ENCODE results near the gene MBTPS1. TPM values are rescaled to one million over a fixed set of nuclear protein-coding genes. Genes with fewer than 3 reads are reported as not detected.
"Not testable (repeated sequence)": the region's sequence is repeated elsewhere in the genome, so short reads cannot be mapped to it uniquely, and the experiment has no call there.

Gene MBTPS1
- total RNA-seq, 2 experiments from 2014 or later = 29.6 to 30.2 TPM

DNA sequence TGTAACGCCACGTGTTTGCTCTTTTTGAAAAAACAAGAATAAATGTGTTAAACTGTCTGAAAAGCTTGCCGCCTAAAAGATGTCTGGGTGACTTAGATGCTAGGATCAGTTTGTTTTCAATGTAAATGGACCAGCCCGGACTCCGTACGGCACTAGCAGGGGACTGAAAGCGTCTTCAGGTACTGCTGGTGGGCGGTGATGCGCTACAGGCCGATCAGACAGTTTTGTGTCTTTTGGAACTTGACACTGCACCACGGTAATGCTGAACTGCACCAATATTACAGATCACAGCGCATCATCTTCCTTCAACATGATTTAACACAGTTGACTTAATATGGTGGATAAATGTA is 727 bp upstream of the MBTPS1 start:
- DNase-seq = no peak
- peak overlapping the region; percentile 94 for H3K27ac Mint-ChIP-seq
- peak overlapping the region; percentile 92 for H3K4me3 Mint-ChIP-seq
- H3K36me3 Mint-ChIP-seq = peaks cover 2% of the 10 kb centered on the region
- no peaks in the 10 kb centered on the region for H3K27me3 Mint-ChIP-seq
- H3K4me1 Mint-ChIP-seq = peaks cover 8% of the 10 kb centered on the region
- H3K9me3 Mint-ChIP-seq = no peaks in the 10 kb centered on the region

DNA sequence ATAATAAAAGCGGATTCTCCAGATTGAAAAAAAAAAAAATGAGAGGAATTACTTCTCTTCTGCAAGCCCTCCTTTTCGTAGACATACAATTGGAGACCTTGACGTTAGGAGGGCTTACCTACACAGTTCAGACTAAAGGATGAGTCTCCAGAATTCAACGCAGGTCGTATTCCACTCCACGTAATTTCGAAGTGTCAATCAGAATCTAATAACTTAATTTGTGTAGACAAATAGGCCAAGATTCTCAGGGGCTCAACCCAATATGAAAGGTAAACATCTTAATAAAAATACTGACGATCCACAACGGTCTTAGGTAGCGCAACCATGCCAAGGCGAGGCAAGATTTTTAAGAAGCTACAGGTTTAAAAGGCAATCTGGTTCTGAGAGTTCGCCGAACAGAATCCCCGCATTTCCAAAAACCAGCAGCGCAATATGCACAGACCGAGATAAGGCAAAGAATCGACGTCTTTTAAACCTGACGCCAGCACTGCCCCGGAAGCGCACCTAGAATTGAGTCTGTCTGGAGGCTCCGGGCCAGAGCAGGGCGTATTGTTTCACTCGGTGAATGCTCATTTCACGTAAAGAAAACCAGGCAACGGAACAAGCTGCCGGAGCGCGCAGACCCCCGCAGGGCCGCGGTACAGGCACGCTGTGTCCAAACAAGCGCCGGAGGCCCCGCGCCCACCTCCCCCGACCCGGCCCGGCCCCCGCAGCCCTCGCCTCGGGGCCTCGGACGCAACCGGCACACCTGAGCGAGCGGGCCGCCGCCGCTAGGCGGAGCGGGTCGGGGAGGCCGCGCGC is 623 bp downstream of the MBTPS1 start:
- H3K27ac Mint-ChIP-seq = peak overlapping the region; percentile 92
- no peak for DNase-seq
- H3K4me1 Mint-ChIP-seq = peaks cover 18% of the 10 kb centered on the region
- H3K27me3 Mint-ChIP-seq = no peaks in the 10 kb centered on the region
- H3K36me3 Mint-ChIP-seq = peaks cover 2% of the 10 kb centered on the region
- peak overlapping the region; percentile 90 for H3K4me3 Mint-ChIP-seq
- H3K9me3 Mint-ChIP-seq = no peaks in the 10 kb centered on the region

DNA sequence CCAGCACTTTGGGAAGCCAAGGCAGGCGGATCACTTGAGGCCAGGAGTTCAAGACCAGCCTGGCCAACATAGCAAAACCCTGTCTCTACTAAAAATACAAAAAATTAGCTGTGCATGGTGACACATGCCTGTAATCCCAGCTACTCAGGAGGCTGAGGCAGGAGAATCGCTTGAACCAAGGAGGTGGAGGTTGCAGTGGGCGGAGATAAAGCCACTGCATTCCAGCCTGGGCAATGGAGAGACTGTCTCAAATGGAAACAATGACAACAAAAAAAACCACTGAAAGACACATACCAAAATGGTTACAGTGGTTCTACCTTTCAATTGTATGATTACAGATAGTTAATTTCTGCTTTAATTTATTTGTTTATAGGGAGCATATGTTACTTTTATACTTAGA is 4.8 kb downstream of the MBTPS1 start:
- not testable (repeated sequence) for H3K36me3 Mint-ChIP-seq, H3K27ac Mint-ChIP-seq, H3K27me3 Mint-ChIP-seq, H3K4me3 Mint-ChIP-seq, H3K9me3 Mint-ChIP-seq
- H3K4me1 Mint-ChIP-seq = peaks cover 40% of the 10 kb centered on the region
- DNase-seq = peak; percentile 47

DNA sequence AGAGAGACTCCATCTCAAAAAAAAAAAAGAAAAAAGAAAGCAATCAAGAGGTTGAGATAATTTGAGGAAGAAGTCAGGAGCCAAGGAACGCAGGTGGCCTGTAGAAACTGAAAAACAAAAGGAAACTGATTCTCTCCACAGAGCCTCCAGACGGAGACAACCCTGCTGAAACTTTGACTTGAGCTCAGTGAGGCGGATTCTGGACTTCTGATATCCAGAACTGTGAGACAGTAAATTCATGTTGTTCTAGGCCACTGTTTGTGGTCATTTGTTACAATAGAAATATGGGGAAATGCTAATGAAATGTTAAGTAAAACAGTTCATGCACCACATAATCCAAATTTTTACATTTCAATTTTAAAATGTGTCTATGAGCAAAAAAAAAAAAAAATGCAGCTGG is 5.2 kb downstream of the MBTPS1 start:
- Mint-ChIP-seq H3K4me3 (no peak overlapping the region), H3K27ac (no peak overlapping the region), H3K4me1 (peaks cover 43% of the 10 kb centered on the region), H3K27me3 (no peaks in the 10 kb centered on the region), H3K9me3 (no peaks in the 10 kb centered on the region), H3K36me3 (peaks cover 10% of the 10 kb centered on the region)
- DNase-seq = no peak

DNA sequence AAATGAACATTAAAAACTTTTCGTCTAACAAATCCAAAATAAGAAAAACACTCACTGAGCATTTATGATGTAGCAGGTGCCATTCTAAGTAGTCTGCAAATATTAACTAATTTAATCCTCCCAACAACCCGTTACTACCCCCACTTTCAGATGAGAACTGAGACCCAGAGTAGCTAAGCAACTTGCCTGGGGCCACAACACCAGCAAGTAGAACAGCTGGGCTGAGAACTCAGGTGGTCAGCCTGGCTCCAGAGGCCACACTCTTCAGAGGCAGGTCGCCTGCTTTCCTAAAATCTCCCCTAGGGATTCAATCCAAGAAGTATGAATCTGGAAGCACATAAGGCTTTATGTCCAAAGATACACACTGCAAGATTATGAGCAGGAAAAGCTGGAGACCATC is 6.2 kb downstream of the MBTPS1 start:
- Mint-ChIP-seq H3K27me3 (no peaks in the 10 kb centered on the region), H3K4me3 (no peak overlapping the region), H3K4me1 (peaks cover 43% of the 10 kb centered on the region), H3K27ac (no peak overlapping the region), H3K9me3 (no peaks in the 10 kb centered on the region), H3K36me3 (peaks cover 10% of the 10 kb centered on the region)
- DNase-seq = no peak

DNA sequence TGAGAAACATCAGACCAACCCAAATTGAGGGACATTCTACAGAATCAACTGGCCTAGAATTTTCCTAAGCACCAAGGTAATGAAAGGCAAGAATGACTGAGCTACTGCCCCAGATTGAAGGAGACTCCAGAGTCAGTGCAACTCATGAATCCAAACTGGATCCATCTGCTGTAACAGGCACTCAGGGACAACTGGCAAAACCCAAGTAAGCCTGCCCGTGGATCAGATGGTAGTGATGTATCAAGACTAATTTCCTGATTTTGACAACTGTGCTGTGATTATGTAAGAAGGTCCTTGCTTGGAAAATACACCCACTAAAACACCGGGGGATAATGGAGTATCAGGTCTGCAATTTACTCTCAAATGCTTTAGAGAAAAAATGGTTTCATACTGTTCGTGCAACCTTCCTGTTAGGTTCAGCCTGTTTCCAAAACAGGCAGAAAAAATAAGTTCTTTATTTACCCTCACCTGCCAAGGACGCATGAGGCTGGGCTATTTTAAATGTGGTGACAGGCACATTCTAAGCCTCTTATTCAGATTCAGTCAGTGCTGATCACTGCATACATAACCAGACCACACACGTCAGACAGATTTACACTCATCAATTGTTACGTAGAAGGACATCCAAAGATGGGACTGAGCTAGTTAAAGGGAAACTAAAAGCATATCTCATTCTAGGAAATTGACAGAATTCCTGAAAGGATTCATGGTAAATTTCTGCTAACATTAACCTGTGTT is 7.0 kb downstream of the MBTPS1 start:
- no peaks in the 10 kb centered on the region for H3K9me3 Mint-ChIP-seq
- H3K4me3 Mint-ChIP-seq = no peak overlapping the region
- DNase-seq = no peak
- H3K36me3 Mint-ChIP-seq = peaks cover 13% of the 10 kb centered on the region
- H3K4me1 Mint-ChIP-seq = peaks cover 42% of the 10 kb centered on the region
- H3K27me3 Mint-ChIP-seq = no peaks in the 10 kb centered on the region
- H3K27ac Mint-ChIP-seq = no peak overlapping the region

DNA sequence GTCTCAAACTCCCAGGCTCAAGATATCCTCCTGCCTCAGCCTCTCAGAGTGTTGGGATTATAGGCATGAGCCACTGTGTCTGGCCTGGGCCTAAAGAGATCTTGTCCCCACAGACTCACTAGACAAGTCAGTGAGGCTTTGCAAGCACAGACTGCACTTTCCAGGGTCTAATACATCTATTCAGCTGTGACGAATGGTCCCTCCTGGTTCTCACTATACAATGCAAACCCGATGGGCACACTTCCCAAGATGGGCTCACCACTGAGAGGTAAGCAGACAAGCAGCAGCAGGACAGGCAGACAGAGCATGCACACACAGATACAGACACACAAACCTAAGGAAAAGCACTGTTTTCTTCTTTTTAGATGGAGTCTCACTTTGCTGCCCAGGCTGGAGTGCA is 8.8 kb downstream of the MBTPS1 start:
- H3K27ac Mint-ChIP-seq = no peak overlapping the region
- no peak for DNase-seq

DNA sequence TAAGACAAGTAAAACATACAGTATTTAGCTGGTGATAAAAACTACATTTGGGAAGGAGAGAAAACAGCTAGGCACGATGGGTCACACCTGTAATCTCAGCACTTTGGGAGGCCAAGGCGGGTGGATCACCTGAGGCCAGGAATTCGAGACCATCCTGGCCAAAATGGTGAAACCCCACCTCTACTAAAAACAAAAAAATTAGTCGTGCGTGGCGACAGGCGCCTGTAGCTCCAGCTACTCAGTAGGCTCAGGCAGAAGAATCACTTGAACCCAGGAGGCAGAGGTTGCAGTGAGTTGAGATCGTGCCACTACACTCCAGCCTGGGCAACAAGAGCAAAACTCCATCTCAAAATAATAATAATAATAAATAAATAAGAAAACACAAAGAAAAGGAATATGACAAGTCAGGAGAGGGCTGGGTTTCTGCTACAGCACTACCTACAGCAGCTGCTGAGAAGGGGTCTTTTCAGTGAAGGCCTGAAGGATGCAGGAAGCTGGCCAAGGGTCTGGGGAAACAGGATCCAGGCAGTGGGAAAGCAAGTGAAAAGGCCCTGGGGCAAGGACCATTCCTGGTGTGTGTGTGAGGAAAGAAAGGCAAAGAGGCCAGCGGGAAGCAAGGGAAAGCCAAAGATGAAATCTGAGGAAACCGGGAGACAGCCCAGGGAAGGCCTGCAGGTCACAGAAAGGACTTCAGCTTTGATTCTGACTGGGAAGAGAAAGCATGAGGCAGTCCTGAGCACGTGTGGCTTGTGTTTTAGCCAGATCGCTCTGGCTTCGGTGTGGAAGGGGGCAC is 10.6 kb downstream of the MBTPS1 start:
- no peaks in the 10 kb centered on the region for H3K9me3 Mint-ChIP-seq
- no peak for DNase-seq
- H3K27ac Mint-ChIP-seq = no peak overlapping the region
- H3K36me3 Mint-ChIP-seq = peaks cover 11% of the 10 kb centered on the region
- no peak overlapping the region for H3K4me3 Mint-ChIP-seq
- H3K27me3 Mint-ChIP-seq = no peaks in the 10 kb centered on the region
- H3K4me1 Mint-ChIP-seq = peaks cover 49% of the 10 kb centered on the region

More for the DNA sequence above, 8.8 kb downstream of the MBTPS1 start:
- H3K4me3 Mint-ChIP-seq = no peak overlapping the region
- no peaks in the 10 kb centered on the region for H3K9me3 Mint-ChIP-seq
- peaks cover 13% of the 10 kb centered on the region for H3K36me3 Mint-ChIP-seq
- H3K27me3 Mint-ChIP-seq = no peaks in the 10 kb centered on the region
- H3K4me1 Mint-ChIP-seq = peaks cover 47% of the 10 kb centered on the region

DNA sequence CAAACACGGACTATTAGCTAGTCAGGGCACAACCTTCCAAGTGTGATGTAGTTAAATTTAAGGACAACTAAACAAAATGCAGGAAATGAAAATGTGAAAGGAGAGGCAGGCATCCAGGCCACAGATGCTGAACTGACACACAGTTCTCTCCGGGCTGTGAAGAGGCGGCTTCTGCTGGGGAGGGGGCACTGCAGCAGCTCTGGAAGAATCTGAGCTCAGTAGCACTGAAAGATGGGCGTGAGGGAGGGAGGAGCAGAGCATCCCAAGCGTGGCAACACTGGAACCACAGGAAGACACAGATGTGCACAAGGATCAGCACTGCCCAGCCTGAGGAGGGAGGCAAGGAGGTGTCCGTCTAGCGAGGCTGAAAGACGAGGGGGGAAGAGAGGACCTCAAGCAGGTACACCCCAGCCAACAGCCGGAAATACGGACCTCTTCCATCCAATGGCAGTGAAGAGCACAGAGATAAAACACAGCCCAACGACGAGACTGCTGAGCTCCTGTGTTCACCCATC is 11.4 kb downstream of the MBTPS1 start:
- H3K27me3 Mint-ChIP-seq = no peaks in the 10 kb centered on the region

DNA sequence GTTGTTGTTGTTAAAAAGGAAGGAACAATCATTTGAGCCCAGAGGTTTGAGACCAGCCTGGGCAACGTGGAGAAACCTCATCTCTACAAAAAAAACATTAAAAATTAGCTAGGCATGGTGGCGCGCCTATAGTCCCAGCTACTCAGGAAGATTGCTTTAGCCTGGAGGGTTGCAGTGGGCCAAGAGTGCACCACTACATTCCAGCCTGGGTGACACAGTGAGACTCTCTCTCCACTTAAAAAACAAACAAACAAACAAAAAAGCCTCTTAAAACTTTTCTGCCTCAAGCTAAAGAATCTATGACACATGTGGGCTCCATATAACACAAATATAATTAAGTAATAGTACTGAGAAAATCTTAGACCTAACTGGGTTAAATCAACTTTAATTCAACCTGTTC is 12.5 kb downstream of the MBTPS1 start:
- Mint-ChIP-seq H3K27me3 (no peaks in the 10 kb centered on the region), H3K27ac (peak overlapping the region; percentile 25), H3K4me1 (peaks cover 43% of the 10 kb centered on the region), H3K36me3 (peaks cover 6% of the 10 kb centered on the region), H3K9me3 (no peaks in the 10 kb centered on the region), H3K4me3 (no peak overlapping the region)
- no peak for DNase-seq

More for the DNA sequence above, 11.4 kb downstream of the MBTPS1 start:
- H3K9me3 Mint-ChIP-seq = no peaks in the 10 kb centered on the region
- H3K27ac Mint-ChIP-seq = no peak overlapping the region
- H3K36me3 Mint-ChIP-seq = peaks cover 7% of the 10 kb centered on the region
- no peak for DNase-seq
- peaks cover 44% of the 10 kb centered on the region for H3K4me1 Mint-ChIP-seq
- H3K4me3 Mint-ChIP-seq = no peak overlapping the region

DNA sequence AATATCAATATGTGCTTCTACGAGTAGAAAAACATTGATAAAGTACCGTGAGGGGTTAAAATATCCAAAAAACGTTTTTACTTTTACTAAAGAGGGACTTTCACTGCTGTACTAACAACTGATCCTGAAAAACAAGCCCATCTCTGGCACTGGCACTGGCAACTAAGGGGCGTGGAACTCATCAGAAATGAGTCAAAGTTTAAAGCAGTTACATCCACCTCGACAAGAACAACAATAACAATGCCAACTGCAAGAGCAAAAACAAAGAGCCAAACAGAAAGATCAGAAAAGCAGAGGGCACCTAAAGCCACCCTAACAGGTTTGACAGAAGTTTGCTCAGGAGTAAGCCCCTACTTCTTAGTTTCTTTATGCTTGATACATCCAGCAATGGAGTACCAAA is 13.1 kb downstream of the MBTPS1 start:
- Mint-ChIP-seq H3K27me3 (no peaks in the 10 kb centered on the region), H3K4me1 (peaks cover 44% of the 10 kb centered on the region), H3K4me3 (no peak overlapping the region), H3K9me3 (no peaks in the 10 kb centered on the region), H3K27ac (no peak overlapping the region), H3K36me3 (peaks cover 5% of the 10 kb centered on the region)
- DNase-seq = no peak

DNA sequence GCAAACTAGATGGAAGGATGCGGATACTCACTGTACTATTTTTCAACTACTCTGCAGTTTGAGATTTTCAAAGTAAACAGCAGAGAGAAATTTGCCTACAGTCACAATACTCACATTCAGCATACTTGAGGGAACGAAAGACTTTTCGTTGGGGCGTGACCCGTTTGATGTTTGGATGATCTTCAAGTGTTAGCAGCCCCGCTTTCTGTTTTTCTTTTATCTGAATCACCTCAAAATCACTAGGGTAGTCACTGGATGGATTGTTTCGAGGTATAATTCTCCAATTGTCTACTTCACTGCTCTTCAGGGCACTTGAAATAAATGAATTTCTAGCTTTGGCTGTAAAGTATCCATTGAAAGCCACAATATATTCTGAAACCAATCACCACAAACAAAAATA is 17.8 kb downstream of the MBTPS1 start:
- Mint-ChIP-seq H3K27me3 (no peaks in the 10 kb centered on the region), H3K27ac (no peak overlapping the region), H3K9me3 (no peaks in the 10 kb centered on the region), H3K4me3 (no peak overlapping the region), H3K36me3 (peaks cover 9% of the 10 kb centered on the region), H3K4me1 (peaks cover 38% of the 10 kb centered on the region)
- no peak for DNase-seq

DNA sequence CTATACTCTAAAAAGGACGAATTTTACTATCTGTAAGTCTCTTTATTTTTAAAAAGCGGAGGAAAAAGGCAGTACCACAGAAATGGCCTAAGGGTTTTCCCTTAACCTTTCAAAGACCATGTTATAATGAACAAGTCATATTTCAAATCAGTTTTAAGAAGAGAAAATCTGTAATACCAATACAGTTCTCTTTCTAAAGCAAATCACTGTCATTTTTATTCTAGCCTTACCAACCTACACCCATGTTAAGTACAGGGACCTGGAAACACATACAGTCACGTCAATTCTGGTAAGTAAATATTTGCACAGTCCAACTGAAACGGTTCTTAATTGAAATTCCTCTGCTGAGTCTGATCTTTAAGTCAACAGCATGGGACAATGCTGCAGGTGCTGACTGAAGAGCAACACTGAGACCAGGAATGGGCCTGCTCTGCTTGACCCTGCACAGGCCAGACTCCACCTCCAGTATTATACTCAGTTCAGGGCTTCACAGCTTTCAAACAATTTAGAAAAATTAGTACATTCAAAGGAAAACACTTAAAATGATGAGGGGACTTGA is 20.2 kb downstream of the MBTPS1 start:
- DNase-seq = no peak
- Mint-ChIP-seq H3K27ac (no peak overlapping the region), H3K27me3 (no peaks in the 10 kb centered on the region), H3K4me3 (no peak overlapping the region), H3K9me3 (no peaks in the 10 kb centered on the region), H3K4me1 (peaks cover 22% of the 10 kb centered on the region), H3K36me3 (peaks cover 13% of the 10 kb centered on the region)

DNA sequence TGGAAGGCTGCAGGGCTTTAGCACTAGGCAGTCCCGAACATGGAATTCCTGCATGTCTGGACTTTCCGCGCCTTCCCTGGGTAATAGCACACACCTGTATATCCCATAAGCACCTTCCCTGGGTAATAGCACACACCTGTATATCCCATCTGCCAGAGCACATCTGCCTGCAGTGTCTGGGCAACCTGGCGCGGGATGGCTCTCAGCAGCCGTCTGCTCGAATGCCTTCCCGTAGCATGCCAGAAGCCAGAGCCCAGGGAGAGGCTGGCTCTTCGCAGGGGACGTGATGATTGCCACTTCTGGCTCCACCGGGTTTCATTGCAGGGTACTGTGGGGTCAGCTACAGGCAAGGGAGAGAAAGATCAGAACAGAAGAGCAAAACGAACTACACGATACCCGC is 21.3 kb downstream of the MBTPS1 start:
- peaks cover 20% of the 10 kb centered on the region for H3K4me1 Mint-ChIP-seq
- H3K9me3 Mint-ChIP-seq = no peaks in the 10 kb centered on the region
- H3K36me3 Mint-ChIP-seq = peaks cover 16% of the 10 kb centered on the region
- H3K27ac Mint-ChIP-seq = no peak overlapping the region
- no peak for DNase-seq
- no peak overlapping the region for H3K4me3 Mint-ChIP-seq
- H3K27me3 Mint-ChIP-seq = no peaks in the 10 kb centered on the region

DNA sequence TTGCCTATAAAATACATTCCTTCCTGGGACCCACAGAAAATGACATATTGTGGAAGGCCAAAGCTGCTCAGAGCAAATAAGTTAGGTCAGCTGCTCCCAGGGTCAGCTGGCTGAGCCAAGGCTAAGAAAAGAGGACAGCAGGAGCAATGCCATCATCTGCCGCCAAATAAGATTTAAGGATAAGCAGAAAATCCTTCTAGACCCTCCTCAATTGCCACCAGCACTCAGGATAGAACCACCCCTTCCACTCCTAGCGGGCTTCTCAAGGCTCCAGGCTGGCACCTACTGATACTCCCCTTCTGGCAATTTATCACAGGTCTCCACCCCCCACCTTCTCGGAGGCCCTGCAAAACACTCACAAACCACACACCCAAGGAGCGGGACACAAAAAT is 22.9 kb downstream of the MBTPS1 start:
- Mint-ChIP-seq H3K27ac (peak overlapping the region; percentile 6), H3K36me3 (peaks cover 22% of the 10 kb centered on the region), H3K27me3 (no peaks in the 10 kb centered on the region), H3K9me3 (no peaks in the 10 kb centered on the region), H3K4me1 (peaks cover 17% of the 10 kb centered on the region), H3K4me3 (no peak overlapping the region)
- no peak for DNase-seq
